ENCODE measurements around the gene SETDB1. TPM values are rescaled to one million over a fixed set of nuclear protein-coding genes. Genes with fewer than 3 reads are reported as not detected.

SETDB1 gene
- total RNA-seq, 1 donor from 2014 or later, result 35.0 TPM

GRCh38 chr1:150971583-150972416 lies 45.6 kb downstream of the SETDB1 start:
- Mint-ChIP-seq H3K27ac (ENCODE audit: unreplicated experiment) (peak overlapping the region; percentile 93), H3K4me1 (ENCODE audit: low read depth) (peaks cover 51% of the 10 kb centered on the region), H3K27me3 (ENCODE audit: low read depth) (no peaks in the 10 kb centered on the region), H3K9me3 (ENCODE audit: low read depth) (no peaks in the 10 kb centered on the region), H3K4me3 (ENCODE audit: unreplicated experiment) (peak overlapping the region; percentile 83), H3K36me3 (ENCODE audit: low read depth) (peaks cover 14% of the 10 kb centered on the region)
- TF ChIP-seq CTCF (IDR thresholded peaks at IDR 0.05), result no peak
- DNase-seq (ENCODE audit: low spot score), result no peak

- TF ChIP-seq CTCF (IDR thresholded peaks at IDR 0.05), result no peak
- peak overlapping the region; percentile 83 for H3K4me3 Mint-ChIP-seq (ENCODE audit: unreplicated experiment)
- H3K27me3 Mint-ChIP-seq (ENCODE audit: low read depth), result no peaks in the 10 kb centered on the region
- peaks cover 9% of the 10 kb centered on the region for H3K36me3 Mint-ChIP-seq (ENCODE audit: low read depth)
- no peak for DNase-seq (ENCODE audit: low spot score)
- peak overlapping the region; percentile 93 for H3K27ac Mint-ChIP-seq (ENCODE audit: unreplicated experiment)
- H3K9me3 Mint-ChIP-seq (ENCODE audit: low read depth), result no peaks in the 10 kb centered on the region
- peaks cover 58% of the 10 kb centered on the region for H3K4me1 Mint-ChIP-seq (ENCODE audit: low read depth)
Measured at GRCh38 chr1:150972417-150972940, 46.3 kb downstream of the SETDB1 start.

GRCh38 chr1:150973258-150973835 lies 47.2 kb downstream of the SETDB1 start:
- no peak for TF ChIP-seq CTCF (IDR thresholded peaks at IDR 0.05)
- H3K27me3 Mint-ChIP-seq (ENCODE audit: low read depth), result no peaks in the 10 kb centered on the region
- DNase-seq (ENCODE audit: low spot score), result no peak
- peak overlapping the region; percentile 83 for H3K4me3 Mint-ChIP-seq (ENCODE audit: unreplicated experiment)
- H3K27ac Mint-ChIP-seq (ENCODE audit: unreplicated experiment), result peak overlapping the region; percentile 93
- no peaks in the 10 kb centered on the region for H3K9me3 Mint-ChIP-seq (ENCODE audit: low read depth)
- peaks cover 2% of the 10 kb centered on the region for H3K36me3 Mint-ChIP-seq (ENCODE audit: low read depth)
- peaks cover 63% of the 10 kb centered on the region for H3K4me1 Mint-ChIP-seq (ENCODE audit: low read depth)

GRCh38 chr1:150973836-150974579 lies 47.8 kb downstream of the SETDB1 start:
- Mint-ChIP-seq H3K4me1 (ENCODE audit: low read depth) (peaks cover 60% of the 10 kb centered on the region), H3K36me3 (ENCODE audit: low read depth) (no peaks in the 10 kb centered on the region), H3K9me3 (ENCODE audit: low read depth) (no peaks in the 10 kb centered on the region), H3K27ac (ENCODE audit: unreplicated experiment) (peak overlapping the region; percentile 93), H3K27me3 (ENCODE audit: low read depth) (no peaks in the 10 kb centered on the region), H3K4me3 (ENCODE audit: unreplicated experiment) (peak overlapping the region; percentile 83)
- TF ChIP-seq CTCF (IDR thresholded peaks at IDR 0.05), result peak; percentile 10
- DNase-seq (ENCODE audit: low spot score), result no peak

Data from chondrocyte (in vitro differentiated cells).